Fibroblast of skin of abdomen (primary cell): ENCODE data around the gene MOB2.

Experiments
- DNase-seq: peaks from one replicate; pipeline ENCODE4 v3.0.0-alpha.2; 2013

Gene MOB2

DNA sequence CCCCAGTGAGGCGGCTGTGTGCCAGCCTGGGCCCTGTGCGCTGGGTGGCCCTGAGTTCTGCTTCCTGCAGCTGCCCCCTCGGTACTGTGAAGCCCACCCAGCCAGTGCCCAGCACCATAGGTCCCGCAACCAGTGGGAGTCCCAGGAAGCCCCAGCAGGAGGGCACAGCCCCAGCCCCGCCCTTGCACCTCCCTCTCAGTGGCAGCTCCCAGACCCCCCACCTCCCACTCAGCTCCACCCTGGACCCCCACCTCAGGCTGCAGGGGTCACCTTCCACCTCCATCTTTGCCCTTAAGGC lies 30.9 kb downstream of the MOB2 start:
- DNase-seq, result no peak

DNA sequence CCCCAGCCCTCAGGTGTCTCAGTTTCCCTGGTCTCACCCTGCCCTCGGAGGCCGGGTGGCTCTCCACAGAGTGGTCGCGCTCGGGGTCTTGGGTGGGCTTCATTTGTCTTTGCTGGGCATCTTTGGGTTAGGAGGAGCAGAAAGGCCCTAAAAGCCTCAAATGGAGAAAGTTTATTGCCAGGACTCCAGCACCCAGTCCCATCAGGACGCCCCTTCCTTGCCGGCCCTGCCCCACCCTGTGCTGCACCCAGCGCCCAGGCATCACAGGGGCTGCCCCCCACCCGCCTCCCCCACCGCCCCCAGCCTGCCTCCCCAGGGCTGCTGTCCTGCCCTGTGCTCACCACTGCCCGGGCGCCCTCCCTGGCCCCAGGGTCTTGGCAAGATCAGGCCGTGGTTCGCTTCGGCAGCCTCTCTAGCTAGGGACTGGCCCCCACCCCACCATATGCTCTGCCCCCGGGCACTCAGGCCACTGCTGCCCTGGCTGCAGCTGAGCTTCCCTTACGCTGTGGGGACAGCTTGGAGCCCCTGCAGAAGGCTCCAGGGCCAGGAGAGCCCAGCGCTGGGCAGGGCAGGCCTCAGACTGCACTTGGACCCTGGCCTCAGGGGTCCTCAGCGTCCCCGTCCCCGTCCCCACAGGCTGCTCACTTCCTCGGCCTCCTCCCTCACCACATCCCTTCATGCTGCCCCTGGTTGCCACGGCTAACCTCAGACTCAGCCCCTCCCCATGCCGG lies 31.4 kb downstream of the MOB2 start:
- DNase-seq, result no peak

DNA sequence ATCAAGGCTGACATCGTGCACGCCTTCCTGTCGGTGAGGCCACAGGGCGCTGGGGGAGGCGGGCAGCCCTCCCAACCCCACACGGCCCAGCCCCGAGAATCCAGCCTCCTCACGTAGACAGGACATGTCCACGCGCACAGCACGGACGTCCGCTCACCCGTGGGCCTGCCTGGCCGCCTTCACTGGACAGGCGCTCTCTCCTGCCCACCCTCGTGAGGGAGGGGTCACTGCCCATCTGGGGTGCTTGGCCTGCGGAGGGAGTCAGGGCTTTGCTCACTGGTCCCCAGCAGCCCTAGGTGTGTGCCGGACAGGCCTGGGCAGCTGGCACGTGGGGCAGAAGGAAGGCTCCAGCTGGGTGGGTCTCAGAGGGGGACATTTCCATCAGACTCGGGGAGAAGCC lies 32.0 kb downstream of the MOB2 start:
- no peak for DNase-seq

DNA sequence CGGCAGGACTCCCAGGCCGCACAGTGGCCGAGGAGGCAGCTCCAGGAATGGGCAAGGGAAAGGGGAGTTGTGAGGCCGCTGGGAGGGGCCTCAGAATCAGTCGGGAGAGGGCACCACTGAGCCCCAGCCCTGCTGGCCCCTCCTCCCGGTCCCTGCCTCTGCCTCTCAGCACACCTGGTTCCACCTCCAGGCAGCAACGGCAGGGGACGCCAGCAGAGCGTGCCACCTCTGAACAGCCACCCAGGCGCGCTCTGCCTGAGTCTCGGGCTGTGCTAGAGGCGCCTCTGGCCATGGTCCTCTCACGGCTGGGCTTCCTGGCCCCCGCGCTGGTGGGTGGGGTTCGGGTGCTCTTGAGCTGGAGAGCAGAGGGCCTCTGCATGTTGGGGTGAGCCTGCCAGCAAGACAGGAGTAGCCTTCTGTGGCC lies 33.0 kb downstream of the MOB2 start:
- no peak for DNase-seq

DNA sequence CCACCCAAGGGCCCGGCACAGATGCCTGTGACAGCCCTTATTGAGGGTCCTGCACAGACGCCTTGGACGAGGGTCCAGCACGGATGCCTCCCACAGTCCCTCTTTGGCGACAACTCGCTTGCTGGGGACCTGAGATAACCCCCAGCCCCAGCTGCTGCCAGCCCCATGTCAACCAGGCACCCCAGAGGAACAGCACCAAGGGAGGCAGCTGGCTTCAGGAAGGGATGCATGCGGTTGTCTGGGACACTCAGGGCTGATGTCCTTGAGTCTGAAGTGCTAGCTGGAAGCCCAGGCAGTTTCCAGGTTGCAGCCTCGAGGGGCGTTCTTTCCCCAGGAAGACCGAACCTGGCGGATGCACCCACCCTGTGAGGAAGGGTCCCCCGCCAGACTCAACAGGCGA lies 33.8 kb downstream of the MOB2 start:
- no peak for DNase-seq

DNA sequence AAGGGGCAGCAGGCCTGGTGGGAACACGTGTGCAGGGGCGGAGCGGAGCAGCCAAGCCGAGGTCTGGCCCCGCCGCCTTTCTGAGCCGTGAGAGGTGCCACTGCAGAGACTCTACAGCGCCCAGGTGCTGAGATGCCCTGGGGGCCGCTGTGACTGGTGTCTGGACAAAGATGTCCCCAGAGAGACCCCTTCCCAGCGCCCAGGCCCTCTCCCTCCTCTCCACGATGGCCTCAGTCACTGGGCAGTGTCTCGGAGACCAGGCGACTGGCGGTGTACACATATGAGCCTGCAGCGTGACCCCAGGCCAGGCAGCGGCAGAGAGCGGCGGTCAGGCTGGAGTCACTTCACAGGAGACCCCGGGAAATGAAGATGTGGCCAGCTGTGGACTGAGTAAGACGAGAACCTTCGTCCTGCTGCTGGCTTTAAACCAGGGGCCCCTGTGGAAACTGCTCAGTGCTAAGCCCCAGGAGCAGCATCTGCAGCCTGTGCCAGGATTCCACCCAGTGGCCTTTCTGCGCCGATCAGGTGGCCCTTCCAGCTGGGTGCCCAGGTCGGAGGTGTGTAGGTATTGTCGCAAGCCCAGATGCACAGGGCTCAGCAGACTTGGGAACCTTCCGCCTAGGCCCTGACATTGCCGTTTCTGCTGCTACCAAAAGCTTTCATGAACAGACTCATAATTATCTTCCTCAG lies 34.7 kb downstream of the MOB2 start:
- no peak for DNase-seq

DNA sequence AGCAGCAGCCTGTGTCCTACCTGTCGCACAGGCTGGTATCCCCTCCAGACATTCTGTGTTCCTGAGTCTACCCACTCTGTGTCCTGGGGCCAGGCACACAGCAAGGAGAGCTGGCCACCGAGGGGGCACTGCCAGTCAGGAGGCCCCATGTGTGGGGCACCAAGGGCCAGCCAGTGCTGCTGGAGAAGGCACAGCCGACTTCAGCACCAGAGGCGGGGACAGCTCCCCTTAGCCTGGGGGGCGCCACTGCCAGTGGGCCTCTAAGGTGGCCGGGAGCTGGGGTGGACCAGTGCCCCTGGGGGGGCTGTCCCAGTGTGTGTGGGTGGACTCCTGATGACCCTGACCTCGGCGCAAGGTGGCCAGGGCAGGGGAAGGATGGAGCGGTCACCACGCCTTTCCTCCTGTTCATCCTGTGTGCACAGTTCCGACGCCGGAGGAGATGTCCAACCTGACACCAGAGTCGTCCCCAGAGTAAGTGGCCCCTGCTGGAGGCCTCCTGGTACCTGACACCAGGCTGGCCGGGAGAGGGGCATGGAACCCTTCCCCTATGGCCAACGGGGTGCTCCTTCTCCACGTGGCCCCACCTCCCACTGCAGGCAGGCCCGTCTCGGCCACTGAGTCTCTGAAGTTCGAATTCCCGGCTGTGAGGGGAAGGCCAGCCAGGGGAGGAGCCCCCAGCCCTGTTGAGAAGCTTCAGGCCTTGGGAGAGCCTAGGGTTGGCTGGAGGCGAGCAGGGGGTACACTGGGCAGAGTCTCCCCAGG lies 35.4 kb downstream of the MOB2 start:
- no peak for DNase-seq

DNA sequence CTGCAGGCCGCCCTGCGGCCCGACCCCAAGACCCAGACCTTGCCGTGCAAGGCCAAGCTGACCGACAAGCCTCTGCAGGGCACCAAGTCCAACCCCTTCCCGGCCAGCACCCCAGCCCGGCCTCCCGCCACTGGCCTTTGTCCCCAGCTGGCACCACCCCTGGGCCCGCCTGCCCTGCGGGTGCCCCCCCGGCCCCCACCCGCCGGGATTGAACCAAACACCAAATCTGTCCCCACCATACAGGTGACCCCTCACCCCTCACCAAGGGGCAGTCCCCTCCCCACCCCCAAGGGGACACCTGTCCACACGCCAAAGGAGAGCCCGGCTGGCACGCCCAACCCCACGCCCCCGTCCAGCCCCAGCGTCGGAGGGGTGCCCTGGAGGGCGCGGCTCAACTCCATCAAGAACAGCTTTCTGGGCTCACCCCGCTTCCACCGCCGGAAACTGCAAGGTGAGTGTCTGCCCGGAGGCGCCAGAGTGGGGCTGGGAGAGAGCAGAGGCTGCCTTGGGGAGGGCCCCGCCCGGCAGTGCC lies 36.2 kb downstream of the MOB2 start:
- DNase-seq, result no peak

DNA sequence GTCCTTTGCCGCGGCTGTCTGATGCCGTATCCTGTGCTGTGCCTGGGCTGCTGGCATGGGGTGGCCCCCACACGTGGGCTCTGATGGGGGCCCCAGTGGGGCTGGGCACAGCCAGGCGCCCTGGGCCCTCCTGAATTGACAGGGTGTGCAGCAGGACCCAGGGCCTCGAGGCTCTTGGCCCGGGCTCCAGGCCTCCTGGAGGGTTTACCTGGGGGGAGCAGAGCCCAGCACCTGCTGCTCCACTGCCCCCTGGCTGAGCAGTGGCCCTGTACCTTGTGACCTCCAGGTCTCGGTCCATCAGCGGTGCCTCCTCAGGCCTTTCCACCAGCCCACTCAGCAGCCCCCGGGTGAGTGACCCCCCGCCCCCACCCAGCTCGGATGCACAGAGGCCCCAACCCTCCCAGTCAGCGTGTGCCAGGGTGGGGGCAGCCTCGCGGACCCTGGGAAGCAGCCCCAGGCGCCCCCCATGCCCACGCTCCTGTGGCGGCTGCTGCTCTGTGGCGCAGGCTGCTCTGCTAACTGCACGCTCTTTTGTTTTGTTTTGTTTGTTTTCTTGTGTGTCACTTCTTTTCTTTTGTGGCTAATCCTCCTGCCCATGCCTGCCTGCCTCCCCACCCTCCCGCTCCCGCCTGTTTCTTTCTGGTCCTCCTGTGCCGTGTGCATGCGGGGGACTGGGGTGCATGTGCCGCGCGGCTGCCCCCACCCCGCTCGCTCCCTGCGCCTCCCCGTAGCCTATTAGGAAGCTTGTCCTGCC lies 36.9 kb downstream of the MOB2 start:
- no peak for DNase-seq

DNA sequence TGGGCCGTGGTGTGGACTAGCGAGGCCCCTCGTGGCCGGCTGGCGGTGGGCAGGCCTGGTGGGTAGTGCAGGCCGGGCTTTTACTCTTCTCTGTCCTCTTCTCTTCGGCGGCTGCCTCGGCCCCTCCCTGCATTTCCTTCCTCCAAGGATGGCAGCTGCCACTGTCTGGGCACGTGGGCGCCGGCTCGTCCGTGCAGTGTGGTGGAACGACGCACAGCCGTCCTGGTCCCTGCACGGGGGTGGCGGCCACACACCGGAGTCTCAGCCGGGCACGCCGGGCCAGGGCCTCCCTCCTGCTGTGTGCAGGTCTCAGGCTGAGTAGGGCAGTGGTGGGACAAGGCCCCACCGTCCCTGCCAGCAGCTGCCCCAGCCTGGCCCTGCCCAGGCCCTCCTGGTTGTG lies 37.7 kb downstream of the MOB2 start:
- no peak for DNase-seq

DNA sequence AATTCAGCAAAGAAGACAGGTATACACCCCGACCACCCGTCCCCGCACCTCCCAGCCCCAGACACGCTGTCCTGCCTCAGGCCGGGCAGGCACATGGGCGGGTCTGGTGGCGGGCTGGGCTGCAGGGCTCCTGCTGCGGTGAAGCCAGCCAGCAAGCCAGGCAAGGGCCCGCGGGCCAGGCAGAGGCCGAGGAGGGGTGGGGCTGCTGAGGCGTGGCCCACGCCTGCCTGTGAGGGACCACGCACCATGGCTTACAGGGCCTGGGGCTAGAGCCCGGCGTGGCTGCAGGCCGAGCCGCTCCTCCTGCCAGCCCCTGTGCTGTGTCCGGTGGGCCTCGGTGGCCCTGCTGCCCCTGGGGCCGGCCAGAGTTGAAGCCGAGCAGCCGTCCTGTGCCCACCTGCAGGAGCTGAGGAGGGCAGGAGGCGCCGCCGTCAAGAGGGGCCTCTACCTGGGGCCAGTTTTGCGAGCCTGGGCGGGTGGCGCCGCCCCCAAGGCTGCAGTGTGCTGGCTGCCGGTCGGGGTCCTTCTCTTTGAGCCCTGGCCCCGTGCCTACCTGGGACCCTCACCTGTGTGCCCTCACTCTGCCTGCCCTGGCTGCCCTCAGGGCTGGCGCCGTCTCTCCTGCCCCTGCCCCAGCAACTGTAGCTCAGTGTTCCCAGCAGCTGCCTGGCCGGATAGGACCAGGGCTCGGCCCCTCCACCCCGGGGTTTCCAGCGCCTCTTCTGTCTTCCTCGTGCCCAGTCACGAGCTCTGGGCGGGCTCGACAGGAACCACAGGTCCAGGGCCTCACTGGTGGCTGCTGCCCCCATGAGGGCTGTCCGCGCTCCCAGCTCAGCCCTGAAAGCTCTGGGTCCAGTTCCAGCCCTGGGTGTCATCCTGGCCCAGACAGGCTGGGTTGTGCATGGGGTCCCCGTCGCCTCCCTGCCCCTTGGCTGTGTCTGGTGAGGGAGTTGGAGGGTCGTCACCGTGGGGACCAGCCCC lies 38.4 kb downstream of the MOB2 start:
- no peak for DNase-seq

DNA sequence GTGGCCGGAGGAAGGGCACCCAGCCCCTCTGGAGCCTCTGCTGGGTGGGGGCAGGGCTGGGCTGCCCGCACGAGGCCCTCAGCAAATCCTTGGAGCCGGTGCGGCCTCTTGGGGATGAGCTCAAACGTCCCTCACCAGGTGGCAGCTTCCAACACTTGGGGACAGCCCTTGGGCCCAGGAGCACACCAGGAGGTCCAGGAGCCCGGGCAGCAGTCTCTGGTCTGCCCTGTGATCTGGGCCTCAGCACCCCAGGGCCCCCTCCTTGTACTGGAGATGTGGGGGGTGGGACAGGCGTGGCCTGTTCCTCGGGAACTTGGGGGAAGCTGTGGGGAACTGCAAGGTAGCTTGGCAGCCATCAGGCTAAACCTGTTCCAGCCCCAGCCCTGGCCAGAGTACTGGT lies 40.0 kb downstream of the MOB2 start:
- no peak for DNase-seq

DNA sequence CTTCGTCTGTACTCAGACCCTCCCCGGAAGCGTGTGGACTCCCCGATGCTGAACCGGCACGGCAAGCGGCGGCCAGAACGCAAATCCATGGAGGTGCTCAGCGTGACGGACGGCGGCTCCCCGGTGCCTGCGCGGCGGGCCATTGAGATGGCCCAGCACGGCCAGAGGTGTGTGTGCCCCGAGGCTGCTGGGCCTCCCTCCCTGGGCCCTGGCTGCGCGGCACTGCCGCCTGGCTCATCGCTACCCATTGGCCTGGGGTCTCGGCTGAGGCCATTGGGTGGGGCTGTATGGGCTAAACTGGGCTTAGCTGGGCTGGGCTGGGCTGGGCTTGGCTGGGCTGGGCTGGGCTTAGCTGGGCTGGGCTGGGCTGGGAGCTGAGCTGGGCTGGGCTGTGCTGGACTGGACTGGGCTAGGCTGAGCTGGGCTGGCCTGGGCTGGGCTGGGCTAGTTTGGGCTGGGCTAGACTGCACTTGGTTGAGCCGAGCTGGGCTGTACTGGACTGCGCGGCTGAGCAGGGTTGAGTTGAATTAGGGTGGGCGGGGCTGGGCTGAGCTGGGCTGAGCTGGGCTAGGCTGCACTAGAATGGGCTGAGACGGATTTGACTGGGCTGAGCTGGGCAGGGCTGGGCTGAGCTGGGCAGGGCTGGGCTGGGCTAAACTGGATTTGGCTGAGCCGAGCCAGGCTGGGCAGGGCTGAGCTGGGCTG lies 40.7 kb downstream of the MOB2 start:
- no peak for DNase-seq

DNA sequence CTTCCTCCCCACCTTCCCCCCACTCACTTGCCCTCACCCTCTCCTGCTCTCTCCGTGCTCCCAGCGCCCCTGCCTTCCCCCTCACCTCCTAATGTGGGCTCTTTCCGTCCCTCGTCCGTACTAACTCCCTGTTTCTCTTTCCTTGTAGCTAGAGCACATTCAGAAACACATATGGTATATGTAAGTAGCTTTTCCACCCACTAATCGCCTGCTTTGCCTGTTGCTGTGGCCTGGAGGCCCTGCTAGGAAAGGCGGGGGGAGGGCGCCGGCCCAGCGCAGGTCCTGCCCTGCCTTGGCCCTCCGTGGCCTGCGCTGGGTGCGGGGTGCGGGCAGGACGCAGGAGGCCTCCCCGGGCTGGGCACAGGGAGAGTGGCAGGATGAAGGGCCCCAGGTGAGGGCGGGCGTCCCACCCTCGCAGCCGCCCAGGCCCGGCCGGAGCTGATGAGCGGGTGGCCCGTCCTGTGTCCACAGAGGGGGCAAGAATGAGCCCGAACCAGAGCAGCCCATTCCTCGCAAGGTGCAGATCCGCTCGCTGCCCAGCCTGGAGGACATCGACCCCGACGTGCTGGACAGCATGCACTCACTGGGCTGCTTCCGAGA lies 41.7 kb downstream of the MOB2 start:
- DNase-seq, result no peak

DNA sequence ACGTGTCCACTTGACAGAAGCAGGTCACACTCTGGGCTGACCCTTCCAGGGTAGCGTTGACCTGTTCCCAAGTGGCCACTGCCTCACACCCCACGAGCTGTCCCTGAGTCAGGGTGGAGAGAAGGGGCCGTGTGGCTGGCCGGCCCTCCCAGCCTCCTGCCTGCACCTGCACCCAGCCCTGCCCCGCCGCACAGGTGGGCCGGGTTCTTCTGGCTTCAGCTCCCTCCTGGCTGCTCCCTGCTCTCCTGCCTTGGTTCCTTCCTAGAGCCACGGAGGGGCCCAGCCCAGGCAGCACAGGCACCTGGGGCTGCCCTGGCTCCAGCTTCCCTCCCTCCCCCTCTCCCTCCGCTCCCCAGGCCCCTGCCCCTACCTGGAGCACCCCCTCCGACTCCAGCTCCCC lies 42.3 kb downstream of the MOB2 start:
- no peak for DNase-seq

DNA sequence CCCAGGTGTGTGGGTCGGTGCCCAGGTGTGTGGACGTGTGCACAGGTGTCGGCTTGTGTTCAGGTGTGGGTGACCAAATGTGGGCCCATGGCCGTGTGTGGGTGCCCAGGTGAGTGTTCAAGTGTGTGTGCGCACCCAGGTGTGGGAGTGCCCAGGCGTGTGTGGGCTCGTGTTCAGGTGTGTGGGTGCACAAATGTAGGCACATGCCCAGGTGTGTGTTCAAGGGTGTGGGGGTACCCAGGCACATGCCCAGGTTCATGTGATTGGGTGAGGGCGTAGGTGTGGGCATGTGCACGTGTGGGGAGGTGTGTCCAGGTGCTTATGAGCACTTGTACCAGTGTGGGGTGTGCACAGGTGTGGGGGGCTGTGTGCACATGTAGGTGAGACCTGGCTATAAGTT lies 42.8 kb downstream of the MOB2 start:
- DNase-seq, result no peak

DNA sequence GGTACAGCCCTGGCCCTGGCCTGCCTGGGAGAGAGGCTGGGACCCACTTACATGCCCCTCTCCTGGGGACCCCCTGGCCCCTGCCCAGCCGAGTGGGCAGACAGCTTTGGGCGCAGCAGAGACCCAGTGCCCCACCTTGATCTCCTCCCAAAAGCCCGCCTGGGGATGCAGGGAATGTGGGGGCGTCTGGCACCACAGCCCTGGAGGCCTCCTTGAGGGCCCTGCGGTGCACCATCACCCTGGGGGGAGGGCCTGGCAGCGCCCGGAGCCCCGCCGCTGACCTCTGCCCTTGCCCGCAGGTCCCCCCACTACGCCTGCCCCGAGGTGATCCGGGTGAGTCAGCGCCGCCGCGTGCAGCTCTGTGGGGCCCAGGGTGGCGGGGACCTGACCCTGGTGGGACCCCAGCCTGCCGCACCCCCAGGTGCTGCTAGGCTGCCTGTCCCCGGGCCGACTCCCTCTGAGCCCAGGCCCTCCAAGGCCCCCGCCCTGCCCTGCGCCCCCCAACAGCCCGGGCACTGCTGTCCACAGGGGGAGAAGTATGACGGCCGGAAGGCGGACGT lies 43.7 kb downstream of the MOB2 start:
- DNase-seq, result no peak

DNA sequence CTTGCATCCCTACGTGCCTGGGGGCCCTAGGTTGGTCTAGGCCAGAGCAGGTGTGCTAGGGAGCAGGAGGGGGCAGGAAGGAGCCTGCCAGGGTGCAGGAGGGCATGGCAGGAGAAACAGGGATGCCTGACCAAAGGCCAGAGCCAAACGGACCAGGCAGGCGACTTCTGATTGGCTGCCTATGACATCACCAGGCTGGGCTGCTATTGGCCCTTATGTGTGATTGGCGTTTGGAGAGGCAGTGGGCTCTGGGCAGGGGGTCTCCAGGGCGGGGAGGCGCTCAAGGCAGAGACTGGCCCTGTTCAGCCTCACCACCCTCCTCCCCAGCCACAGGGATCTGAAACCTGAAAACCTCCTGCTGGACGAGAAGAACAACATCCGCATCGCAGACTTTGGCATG lies 44.4 kb downstream of the MOB2 start:
- DNase-seq, result no peak

DNA sequence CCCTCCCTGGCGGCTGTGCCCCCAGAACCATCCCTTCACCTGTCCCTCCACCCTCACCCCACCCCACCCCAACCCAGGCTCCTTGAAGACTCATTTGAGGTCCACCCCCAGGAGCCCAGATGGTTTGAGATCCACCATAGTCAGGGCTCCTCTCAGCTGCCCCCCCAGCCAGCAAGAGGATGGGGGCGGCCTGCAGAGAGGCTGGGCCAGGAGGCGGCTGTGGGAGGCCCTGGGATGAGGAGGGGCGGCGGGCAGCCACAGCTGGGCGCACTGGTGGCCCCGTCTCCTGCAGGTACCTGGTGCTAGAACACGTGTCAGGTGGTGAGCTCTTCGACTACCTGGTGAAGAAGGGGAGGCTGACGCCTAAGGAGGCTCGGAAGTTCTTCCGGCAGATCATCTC lies 46.1 kb downstream of the MOB2 start:
- DNase-seq, result no peak

DNA sequence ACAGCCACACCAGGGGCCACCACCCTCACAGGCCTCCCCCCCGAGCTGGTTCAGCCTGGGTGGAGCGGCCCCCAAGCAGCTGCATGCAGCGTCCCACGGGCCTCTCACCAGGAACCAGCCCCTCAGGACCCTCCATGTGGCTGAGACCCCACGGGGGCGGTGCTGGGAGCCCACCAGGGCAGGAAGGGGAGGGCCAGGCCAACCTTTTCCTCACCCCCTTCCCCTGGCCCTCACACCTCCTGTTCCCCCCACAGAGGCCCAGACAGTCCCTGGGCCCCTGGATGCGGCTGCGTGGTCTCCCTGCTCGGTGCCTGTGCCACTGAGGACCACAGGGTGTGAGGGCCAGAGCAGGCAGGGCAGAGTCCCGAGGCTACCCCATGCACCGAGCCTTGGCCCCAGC lies 46.5 kb downstream of the MOB2 start:
- no peak for DNase-seq
